GM19455 (cell line): Measurements from ENCODE around the gene TLE1.

Experiments
- ATAC-seq: cut with Tn5 transposase; IDR thresholded peaks from one replicate; pipeline ENCODE4 v1.9.1; 2021; ENCODE audit not compliant: unreplicated experiment

Gene TLE1

DNA sequence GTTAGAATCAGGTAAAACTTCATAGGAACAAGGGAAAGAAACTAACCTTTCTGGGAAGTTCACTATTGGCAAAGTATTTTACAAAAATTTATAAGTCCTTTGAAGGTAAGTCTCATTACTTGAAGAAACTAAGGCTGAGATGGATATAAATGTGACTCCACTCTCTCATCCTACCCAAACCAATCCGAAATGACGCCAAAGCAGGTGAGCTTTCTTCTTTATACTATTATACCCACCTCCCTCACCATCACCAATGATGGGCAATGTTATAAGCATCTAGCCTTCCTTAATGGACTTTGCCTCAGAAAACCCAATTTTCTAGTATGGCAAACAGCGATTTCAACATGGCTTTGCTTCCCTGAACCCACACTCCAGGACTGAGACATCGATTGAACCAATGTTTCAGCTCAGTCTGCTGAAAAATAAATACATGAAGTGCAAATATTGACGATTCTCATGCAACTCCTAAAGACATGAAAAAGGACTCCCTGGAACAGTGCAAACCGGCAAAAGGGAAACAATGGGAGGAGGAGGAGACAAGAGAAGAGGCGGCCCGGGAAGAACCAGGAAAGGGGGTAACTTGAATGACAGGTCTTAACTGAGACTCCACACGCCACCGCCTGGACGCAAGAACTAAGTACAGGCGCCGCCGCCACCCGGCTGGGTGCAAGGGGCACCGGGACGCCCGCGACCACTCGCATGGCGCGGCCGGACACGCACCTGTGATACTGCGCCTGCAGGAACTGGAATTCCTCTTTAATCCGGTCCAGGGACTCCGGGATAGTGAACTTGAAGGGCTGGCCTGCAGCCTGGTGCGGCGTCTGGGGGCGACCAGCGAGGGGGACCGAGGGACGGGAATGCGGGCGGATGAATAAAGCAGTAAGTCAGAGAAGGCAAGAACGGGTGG lies 2.5 kb downstream of the TLE1 start:
- ATAC-seq: peak; percentile 35

- no peak for ATAC-seq
Observed at GRCh38 chr9:81685763-81686613, 3.4 kb downstream of the TLE1 start.

DNA sequence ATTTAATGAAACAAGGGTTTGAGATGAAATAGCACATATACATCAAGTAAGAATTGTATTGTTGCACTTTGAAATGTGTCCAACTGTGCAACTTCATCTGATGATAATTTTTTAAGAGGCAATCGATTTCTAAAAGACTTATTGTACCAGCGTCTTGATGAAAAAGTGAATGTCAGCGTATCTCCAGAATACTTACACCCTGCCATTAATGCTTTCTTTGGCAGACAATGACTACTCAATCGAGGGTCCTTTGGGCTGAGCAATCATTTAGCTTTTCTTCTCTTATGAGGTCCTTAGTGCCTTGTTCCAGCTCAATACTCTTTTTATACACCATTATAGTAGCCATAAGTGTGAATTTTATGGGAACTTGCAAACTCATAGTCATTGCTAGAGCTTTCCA lies 4.7 kb downstream of the TLE1 start:
- ATAC-seq: no peak

DNA sequence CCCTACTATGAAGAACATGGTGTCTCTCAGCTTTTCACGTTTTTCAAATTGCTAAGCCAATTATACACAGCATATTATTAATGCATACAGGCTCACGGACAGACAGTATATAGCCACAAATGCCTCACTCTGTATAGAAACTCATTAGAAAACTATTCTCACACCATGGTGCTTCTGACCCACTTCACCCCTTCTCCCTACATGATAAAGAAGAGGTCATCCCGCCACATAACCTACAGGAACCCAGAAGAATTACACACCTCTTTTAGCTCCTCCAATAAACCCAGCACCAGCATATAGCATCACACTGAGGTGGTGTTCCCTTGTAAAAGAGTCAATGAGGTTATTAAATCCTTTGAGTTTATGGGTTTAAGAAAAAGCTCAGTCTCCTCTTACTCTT lies 5.6 kb downstream of the TLE1 start:
- ATAC-seq: no peak

GRCh38 chr9:81683238-81683637 lies 6.1 kb downstream of the TLE1 start:
- ATAC-seq: no peak

DNA sequence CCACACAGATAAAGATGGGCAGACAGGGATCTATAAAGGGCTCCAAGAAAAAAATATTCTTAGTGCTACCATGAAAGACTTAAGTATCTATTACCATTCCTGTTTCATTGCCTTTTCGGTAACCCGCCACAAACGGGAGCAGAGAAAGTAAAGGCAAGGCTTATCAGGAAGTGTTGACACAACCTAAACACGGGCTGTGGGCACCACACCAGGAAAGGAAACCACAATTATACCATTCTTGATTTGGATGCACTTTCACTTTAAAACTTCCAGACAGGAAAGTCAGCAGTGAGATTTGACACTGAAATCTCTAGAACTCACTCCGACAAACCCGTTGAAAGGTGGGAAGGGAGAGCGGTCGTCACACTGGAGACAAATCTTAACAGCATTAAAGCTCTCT lies 6.5 kb downstream of the TLE1 start:
- ATAC-seq: no peak

GRCh38 chr9:81682177-81682576 lies 7.2 kb downstream of the TLE1 start:
- ATAC-seq: no peak

GRCh38 chr9:81680506-81680905 lies 8.8 kb downstream of the TLE1 start:
- no peak for ATAC-seq

- no peak for ATAC-seq
Observed at GRCh38 chr9:81680006-81680405, 9.3 kb downstream of the TLE1 start.

- ATAC-seq: no peak
Observed at GRCh38 chr9:81678088-81678487, 11.3 kb downstream of the TLE1 start.

DNA sequence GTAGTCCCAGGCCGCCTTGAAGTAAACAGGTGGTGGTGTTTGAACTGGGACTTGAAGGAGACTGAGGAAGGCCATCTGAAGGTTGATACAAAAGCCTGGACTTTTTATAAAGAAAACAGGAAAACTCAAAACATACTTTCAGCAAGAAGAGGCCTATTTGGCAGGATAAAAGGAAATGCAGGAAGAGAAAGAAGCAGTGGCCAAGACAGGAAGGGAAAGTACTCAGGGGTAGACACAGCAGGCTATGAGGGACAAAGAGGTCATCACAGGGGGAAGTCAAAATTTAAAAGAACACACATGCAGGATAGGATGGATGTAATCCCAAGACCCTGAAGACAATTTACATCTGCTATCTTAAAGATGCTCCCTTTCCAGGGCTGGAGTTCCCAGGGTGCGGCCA lies 13.0 kb downstream of the TLE1 start:
- ATAC-seq: no peak

DNA sequence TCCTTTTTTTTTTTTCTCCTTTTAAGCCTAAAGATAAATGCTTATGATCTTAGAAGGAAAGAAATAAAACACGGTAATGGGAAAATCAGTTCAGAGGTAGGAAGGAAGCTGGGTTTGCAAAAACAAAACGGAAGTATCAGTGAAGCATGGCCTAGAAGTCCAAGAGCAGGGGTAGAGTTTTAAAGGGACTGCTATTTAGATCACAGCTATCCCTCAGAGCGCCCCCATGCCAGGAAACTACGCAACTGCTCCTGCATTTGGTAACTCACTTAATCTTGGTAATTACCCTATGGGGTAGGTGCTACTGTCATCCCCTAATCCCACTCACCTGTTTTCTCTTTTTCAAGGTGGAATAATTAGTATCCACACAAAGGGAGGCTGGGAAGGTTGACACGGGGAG lies 16.0 kb downstream of the TLE1 start:
- ATAC-seq: no peak

DNA sequence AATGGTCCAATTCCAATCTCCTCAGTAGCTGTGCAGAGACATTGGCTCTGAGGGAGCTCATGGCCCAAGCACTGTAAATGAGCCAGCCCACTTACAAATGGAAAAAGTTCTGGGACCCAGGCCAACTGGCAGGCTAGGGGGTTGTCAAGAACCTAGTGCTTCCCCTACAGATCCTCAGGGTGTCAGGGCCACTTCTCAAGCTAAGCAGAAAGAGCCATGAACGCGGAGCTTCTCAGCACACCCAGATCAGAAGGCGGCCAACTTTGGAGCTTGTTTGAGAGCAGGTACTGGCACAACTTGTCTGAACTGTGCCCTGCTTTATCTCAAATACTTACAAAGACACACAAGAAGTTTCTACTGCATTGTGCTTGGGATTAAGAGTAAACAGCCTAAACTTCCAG lies 17.5 kb downstream of the TLE1 start:
- ATAC-seq: no peak

DNA sequence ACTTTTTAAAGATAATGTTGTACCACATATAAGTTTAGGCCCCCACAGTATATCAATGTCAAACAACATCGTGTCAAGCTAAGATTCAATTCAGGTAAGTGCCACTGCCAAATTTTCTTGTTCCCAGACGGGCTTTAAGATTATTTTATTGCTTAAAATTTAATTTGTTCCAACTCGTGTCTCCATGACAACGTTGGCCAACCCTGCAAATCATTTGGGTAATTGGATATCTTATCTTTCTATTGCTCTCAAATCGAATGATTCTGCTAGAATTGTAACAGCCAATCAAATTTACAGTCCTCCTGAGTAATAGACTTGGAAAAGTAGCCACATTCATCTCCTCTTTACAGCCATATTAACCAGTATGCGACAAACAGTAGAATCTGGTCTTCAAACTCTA lies 19.5 kb downstream of the TLE1 start:
- ATAC-seq: no peak

GRCh38 chr9:81669041-81669651 lies 20.2 kb downstream of the TLE1 start:
- ATAC-seq: no peak

DNA sequence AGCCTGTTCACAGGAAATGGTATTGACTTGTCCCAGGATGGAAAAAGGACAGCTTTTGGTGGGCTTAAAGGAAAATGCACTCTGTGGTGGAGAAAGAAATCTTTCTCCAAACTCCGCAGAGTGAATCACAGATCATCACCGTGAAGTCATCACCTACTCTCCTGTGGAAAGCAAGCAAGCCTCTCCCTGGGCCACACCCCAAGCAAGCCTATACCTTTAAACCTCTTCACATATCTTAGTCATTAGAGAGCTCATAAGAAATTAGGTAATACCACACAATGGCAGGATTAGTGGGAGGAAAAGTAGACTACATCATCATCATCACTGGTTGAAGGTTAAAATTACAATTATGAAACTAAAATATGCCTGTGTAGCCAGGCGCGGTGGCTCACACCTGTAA lies 23.2 kb downstream of the TLE1 start:
- ATAC-seq: no peak

- no peak for ATAC-seq
Observed at GRCh38 chr9:81665322-81665871, 23.9 kb downstream of the TLE1 start.

DNA sequence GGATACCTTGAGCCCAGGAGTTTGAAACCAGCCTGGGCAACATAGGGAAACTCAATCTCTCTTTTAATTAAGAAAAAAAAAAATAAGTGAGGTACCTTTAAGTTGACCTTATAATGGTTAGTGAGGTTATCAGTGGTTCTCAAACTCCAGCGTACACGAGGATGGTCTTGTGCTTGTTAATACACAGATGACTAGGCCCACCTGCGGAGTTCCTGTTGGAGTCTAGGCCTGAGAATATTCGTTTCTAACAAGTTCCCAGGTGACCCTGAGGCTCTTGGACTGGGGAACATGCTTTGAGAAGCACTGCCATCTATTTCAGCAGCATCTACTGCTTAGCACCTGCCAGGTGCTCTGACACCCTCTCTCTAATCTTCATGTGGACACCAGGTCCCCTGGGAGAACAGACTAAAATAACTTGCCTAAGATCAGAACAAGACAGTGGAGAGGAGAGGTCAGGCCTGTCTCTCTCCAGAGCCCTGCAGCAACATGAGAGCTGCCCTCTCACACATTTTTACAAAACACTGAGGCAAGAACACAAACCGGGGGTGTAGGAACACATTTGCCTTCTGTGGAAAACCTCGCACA lies 24.6 kb downstream of the TLE1 start:
- ATAC-seq: no peak

GRCh38 chr9:81661339-81661738 lies 28.0 kb downstream of the TLE1 start:
- ATAC-seq: no peak

GRCh38 chr9:81656871-81657337 lies 32.4 kb downstream of the TLE1 start:
- no peak for ATAC-seq

GRCh38 chr9:81656004-81656403 lies 33.3 kb downstream of the TLE1 start:
- peak; percentile 91 for ATAC-seq
